RWPE2 (cell line): ENCODE measurements around the gene PIH1D1.

Experiments used
- ATAC-seq: fragments of 200-7000 bp; cut with Tn5 transposase; 3 replicates; pipeline ENCODE4 v1.9.1; 2021; ENCODE audit warnings: low read depth
- DNase-seq: peaks from one replicate; pipeline ENCODE4 v3.0.0-alpha.2; 2020; ENCODE audit warnings: low spot score
- H3K27ac ChIP-seq: fragments of 450-650 bp; 2 replicates; pipeline ENCODE4 v1.5.1; 2017; ENCODE audit warnings: mild to moderate bottlenecking; ENCODE audit not compliant: poor library complexity, severe bottlenecking
- H3K27me3 ChIP-seq: fragments of 250-450 bp; sonication (Bioruptor Pico); 2 replicates; pipeline ENCODE4 v1.5.1; 2021; ENCODE audit warnings: mild to moderate bottlenecking, moderate library complexity; ENCODE audit not compliant: insufficient read depth, poor library complexity, severe bottlenecking
- H3K36me3 ChIP-seq: fragments of 250-450 bp; sonication (Bioruptor Pico); 2 replicates; pipeline ENCODE4 v1.5.1; 2020; ENCODE audit warnings: low read depth, mild to moderate bottlenecking, moderate library complexity
- H3K4me1 ChIP-seq: fragments of 250-450 bp; sonication (Bioruptor Pico); 2 replicates; pipeline ENCODE4 v1.5.1; 2021; ENCODE audit warnings: mild to moderate bottlenecking, moderate library complexity; ENCODE audit not compliant: insufficient read depth, poor library complexity, severe bottlenecking
- H3K4me3 ChIP-seq: fragments of 250-450 bp; sonication (Bioruptor Pico); 2 replicates; pipeline ENCODE4 v1.5.1; 2021; ENCODE audit warnings: mild to moderate bottlenecking, moderate library complexity; ENCODE audit not compliant: severe bottlenecking
- H3K9me3 ChIP-seq: fragments of 250-450 bp; sonication (Bioruptor Pico); 2 replicates; pipeline ENCODE4 v1.5.1; 2021; ENCODE audit warnings: mild to moderate bottlenecking, moderate library complexity; ENCODE audit not compliant: severe bottlenecking
- CTCF ChIP-seq: fragments of 450-650 bp; IDR thresholded peaks from one replicate; pipeline ENCODE4 v1.5.1; 2017; ENCODE audit warnings: mild to moderate bottlenecking, moderate library complexity; ENCODE audit not compliant: poor library complexity, severe bottlenecking

The PIH1D1 gene

DNA sequence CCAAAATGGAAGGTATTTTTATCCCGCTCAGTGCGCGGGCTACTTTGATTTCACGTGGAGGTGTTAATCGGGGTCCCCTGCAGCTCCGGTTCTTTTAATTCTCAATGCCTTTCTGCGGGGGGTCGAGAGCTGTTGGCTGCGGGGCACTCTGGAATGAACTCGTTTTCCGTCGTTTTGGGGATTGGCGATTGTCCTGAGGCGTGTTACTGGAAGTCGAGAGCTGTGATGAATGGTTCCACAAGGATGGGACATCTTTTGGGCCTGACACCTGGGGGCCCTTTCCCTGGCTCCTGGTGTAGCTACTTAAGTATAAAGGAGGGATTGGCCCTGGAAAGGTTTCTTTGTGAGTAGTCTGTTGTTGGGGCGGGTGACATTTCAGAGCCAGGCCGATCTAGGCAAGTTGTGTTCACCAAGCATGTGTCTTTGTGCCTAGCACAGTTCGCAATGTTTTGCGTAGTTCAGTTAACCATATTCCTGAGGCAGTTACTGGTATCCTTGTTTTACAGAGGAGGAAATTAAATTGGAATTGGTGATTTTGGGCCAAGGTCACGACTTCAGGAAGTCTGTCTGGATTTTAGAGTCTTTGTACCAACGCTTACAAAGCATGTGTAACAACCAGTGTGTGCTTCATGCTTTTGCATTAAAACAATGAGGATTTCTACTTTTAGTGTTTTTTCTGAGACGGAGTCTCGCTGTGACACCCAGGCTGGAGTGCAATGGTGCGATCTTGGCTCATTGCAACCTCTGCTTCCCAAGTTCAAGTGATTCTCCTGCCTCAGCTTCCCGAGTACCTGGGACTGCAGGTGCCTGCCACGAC is 36.6 kb upstream of the PIH1D1 start:
- ATAC-seq (no peak), DNase-seq (no peak)
- Histone ChIP-seq H3K36me3 (peaks cover 57% of the 10 kb centered on the region), H3K27ac (peak overlapping the region; percentile 89), H3K27me3 (no peaks in the 10 kb centered on the region), H3K4me3 (peak overlapping the region; percentile 77), H3K4me1 (no peaks in the 10 kb centered on the region), H3K9me3 (no peaks in the 10 kb centered on the region)
- TF ChIP-seq CTCF: no peak

DNA sequence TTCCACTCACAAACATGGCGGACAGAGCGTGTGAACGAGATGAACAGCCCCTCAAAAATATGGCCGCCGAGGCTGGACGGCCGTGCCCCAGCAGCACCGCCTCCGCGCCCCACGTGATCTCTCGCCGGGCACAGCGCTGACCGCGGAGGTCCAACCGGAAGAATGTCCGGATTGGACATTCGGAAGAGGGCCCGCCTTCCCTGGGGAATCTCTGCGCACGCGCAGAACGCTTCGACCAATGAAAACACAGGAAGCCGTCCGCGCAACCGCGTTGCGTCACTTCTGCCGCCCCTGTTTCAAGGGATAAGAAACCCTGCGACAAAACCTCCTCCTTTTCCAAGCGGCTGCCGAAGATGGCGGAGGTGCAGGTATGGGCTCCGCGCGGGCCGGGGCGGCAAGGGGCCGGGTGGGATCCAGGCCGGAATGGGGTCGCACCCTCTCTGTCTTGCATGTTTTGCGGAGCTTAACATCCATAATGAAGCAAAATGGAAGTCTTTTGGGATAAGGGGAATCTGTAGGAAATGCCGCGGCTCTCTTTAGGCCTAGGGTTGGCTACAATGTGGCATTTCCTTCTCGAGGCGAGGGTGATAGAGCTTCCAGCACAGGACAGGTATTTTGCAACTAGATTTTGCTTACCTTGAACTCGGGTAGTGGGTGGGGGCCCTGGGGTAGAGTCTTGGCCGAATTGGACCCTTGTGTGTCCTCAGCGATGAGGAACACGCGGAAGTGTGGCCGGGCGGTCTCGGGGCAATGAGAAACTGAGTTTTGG is 35.8 kb upstream of the PIH1D1 start, which contains the start of gene RPL13A:
RPL13A (plus strand) TSS at position 332 of the 769 bp plus-strand sequence; CDS start at position 354, 22 bp downstream.
- Histone ChIP-seq H3K4me3 (peak within 1 kb of the TSS; percentile 77), H3K27ac (peak within 1 kb of the TSS; percentile 89), H3K27me3 (no peaks in the 10 kb centered on the region), H3K36me3 (peaks cover 49% of the 10 kb centered on the region), H3K9me3 (no peaks in the 10 kb centered on the region), H3K4me1 (no peaks in the 10 kb centered on the region)
- peak; percentile 86 for ATAC-seq
- peak; percentile 99 for DNase-seq
- TF ChIP-seq CTCF: no peak

DNA sequence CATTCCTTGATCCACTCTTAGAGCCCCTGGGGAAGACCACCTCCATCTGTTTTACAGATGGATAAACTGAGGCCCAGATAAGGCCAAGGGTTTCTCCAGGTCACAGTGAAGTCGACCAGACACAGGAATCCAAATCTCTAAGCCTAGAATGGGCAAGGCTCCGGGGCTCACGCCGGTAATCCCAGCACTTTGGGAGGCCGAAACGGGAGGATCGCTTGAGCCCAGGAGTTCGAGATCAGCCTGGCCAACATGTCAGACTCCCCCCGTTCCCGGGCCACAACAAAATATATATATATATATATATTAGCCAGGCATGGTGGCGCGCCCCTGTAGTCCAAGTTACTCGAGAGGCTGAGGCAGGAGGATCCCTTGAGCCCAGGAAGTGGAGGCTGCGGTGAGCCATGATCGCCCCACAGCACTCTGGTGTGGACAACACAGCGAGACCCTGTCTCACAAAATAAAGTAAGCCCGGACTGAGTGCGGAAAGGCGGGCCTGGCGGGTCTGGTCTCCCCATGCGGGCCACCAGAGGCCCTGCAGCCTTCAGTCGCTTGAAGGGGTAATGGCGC is 35.2 kb upstream of the PIH1D1 start:
- Histone ChIP-seq H3K27me3 (no peaks in the 10 kb centered on the region), H3K27ac (peak overlapping the region; percentile 89), H3K36me3 (peaks cover 43% of the 10 kb centered on the region), H3K9me3 (no peaks in the 10 kb centered on the region), H3K4me1 (no peaks in the 10 kb centered on the region), H3K4me3 (peak overlapping the region; percentile 17)
- DNase-seq: no peak
- TF ChIP-seq CTCF: no peak
- ATAC-seq: no peak

DNA sequence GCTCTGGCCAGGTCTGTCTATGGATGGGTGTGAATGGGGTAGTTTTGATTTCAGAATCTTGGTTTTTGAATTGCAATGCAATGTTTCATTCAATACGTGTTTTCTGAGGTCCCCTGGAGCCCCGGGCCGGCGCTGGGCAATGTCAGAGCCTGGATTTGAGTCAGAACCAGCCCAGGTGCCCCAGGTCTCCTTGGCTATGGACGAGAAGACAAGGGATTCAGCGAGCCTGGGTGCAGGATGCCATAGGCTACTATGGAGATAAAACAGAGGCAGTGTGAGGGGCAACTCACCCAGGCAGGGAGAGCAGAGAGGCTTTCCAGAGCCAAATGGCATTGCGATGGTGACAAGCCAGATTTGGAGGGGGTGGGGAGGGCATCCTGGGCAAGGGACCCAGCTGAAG is 34.6 kb upstream of the PIH1D1 start:
- Histone ChIP-seq H3K9me3 (no peaks in the 10 kb centered on the region), H3K36me3 (peaks cover 37% of the 10 kb centered on the region), H3K27me3 (no peaks in the 10 kb centered on the region), H3K4me3 (no peak overlapping the region), H3K27ac (no peak overlapping the region), H3K4me1 (no peaks in the 10 kb centered on the region)
- DNase-seq (no peak), ATAC-seq (no peak)
- TF ChIP-seq CTCF: no peak
